Measurements from ENCODE around the gene SPINT3. TPM values are rescaled to one million over a fixed set of nuclear protein-coding genes. Genes with fewer than 3 reads are reported as not detected.

The SPINT3 gene
- total and polyA plus RNA-seq, 2 of the 8 experiments (the other 6 are each of a cell fraction or from before 2014, with no cell fraction given) = not detected

GRCh38 chr20:45495501-45495941 is 19.9 kb downstream of the SPINT3 start:
- 0 out of 7 replicates have a peak, but pooled peaks cover 0 to 3% (median 0%) of the 10 kb centered on the region in 4 experiments for H3K4me1 ChIP-seq (replicated peaks in 1 of 4; ENCODE audit: control insufficient read depth in 3 of 4, insufficient read depth in 4 of 4, low read length in 3 of 4)
- no peak overlapping the region for H3K9ac ChIP-seq (replicated peaks in 1 of 4; ENCODE audit: extremely low read depth in 1 of 4, low read depth in 3 of 4, low read length in 3 of 4)
- DNase-seq (ENCODE audit: low read depth in 1 of 2, low spot score in 2 of 2) (no peak), FAIRE-seq (no peak)
- no peaks in the 10 kb centered on the region for H3K36me3 ChIP-seq (ENCODE audit: control insufficient read depth in 2 of 4, insufficient read depth in 4 of 4, low read length in 3 of 4)
- no peak overlapping the region for H2BK120ac ChIP-seq (replicated peaks; ENCODE audit: low read depth, low read length)
- H2BK5ac ChIP-seq (ENCODE audit: low read depth, low read length) = no peak overlapping the region
- H3K4me3 ChIP-seq (ENCODE audit: extremely low read depth in 1 of 4, insufficient read depth in 2 of 4, low read depth in 3 of 4, low read length in 4 of 4) = no peak overlapping the region
- ChIA-PET POLR2A (ENCODE audit: partially characterized antibody) (interaction anchor here (0.6 kb wide), 1 partner anchor 90 kb away, joined by 3 read pairs; no protein-coding TSS in a partner anchor), CTCF (ENCODE audit: partially characterized antibody) (interaction anchor here (1.0 kb wide), 1 partner anchor 173 kb away, joined by 3 read pairs; no protein-coding TSS in a partner anchor)
- H3K27ac ChIP-seq (ENCODE audit: low read depth, low read length) = no peak overlapping the region
- H3K27me3 ChIP-seq (replicated peaks in 1 of 4; ENCODE audit: control insufficient read depth in 3 of 4, extremely low read depth in 1 of 4, insufficient read depth in 3 of 4, low read length in 3 of 4) = no peaks in the 10 kb centered on the region
- no peak overlapping the region for H3K18ac ChIP-seq (ENCODE audit: extremely low read depth, low read length)
- H3K79me1 ChIP-seq (ENCODE audit: low read depth, low read length) = no peaks in the 10 kb centered on the region
- no peaks in the 10 kb centered on the region for H3K79me2 ChIP-seq (ENCODE audit: control insufficient read depth in 1 of 2, insufficient read depth in 2 of 2, low read length in 2 of 2)
- H3K4me2 ChIP-seq (ENCODE audit: insufficient read depth in 1 of 2, low read depth in 2 of 2, low read length in 2 of 2) = no peak overlapping the region
- no peak overlapping the region for H3K14ac ChIP-seq (ENCODE audit: insufficient read length)
- no peak overlapping the region for H2AK5ac ChIP-seq (ENCODE audit: low read depth, low read length)
- WGBS, 2 experiments (ENCODE audit: extremely low coverage in 1 of 2, insufficient coverage in 1 of 2, insufficient read length in 1 of 2, insufficient replicate concordance in 2 of 2, low coverage in 1 of 2, low lambda C conversion rate in 2 of 2, missing lambda C conversion rate in 1 of 2) = 85% methylated on average over 1 of the region's 1 CpG; no CpG with 5 or more reads in 1 of the 2 experiments
- no peak overlapping the region for H2AFZ ChIP-seq (ENCODE audit: low read length)
- H4K8ac ChIP-seq (ENCODE audit: extremely low read depth, insufficient read depth, low read length) = no peak overlapping the region
- H3K4ac ChIP-seq (replicated peaks; ENCODE audit: insufficient read length, low read depth, low read length) = no peak overlapping the region
- no peak overlapping the region for H2BK15ac ChIP-seq (ENCODE audit: low read length)
- H4K20me1 ChIP-seq (replicated peaks in 1 of 2; ENCODE audit: control insufficient read depth in 1 of 2, insufficient read depth in 2 of 2, low read length in 2 of 2) = no peaks in the 10 kb centered on the region
- H4K91ac ChIP-seq (replicated peaks; ENCODE audit: insufficient read length, low read length) = no peak overlapping the region
- no peak overlapping the region for H3K23ac ChIP-seq (ENCODE audit: insufficient read length)
- no peaks in the 10 kb centered on the region for H3K23me2 ChIP-seq (ENCODE audit: low read depth, low read length)
- H4K5ac ChIP-seq (ENCODE audit: insufficient read length, low read depth, low read length) = no peak overlapping the region
- no peak overlapping the region for H2BK20ac ChIP-seq (ENCODE audit: low read length)
- H3K9me3 ChIP-seq (ENCODE audit: insufficient read depth in 2 of 2, low read depth in 1 of 2, low read length in 1 of 2) = no peaks in the 10 kb centered on the region
- H3K56ac ChIP-seq (replicated peaks; ENCODE audit: insufficient read length, low read depth, low read length) = no peak overlapping the region
- no peak overlapping the region for H2BK12ac ChIP-seq (ENCODE audit: low read depth, low read length)
- no peak for TF ChIP-seq RFX5 (IDR thresholded peaks at IDR 0.05; ENCODE audit: borderline replicate concordance, low read depth, low read length)
- no peak for TF ChIP-seq CTBP2 (IDR thresholded peaks at IDR 0.05; ENCODE audit: borderline replicate concordance, insufficient read depth, insufficient read length, low read length)
- TF ChIP-seq TAF1 (IDR thresholded peaks at IDR 0.05; ENCODE audit: low read depth, low read length) = no peak
- no peak for TF ChIP-seq JUN (IDR thresholded peaks at IDR 0.05; ENCODE audit: low read depth, low read length)
- no peak for TF ChIP-seq HDAC6 (IDR thresholded peaks at IDR 0.05; ENCODE audit: low read depth, low read length)
- no peak for TF ChIP-seq EZH2 (IDR thresholded peaks at IDR 0.05; ENCODE audit: low read depth, low read length, severe bottlenecking)
- TF ChIP-seq CTCF (IDR thresholded peaks at IDR 0.05; ENCODE audit: control extremely low read depth in 1 of 3, insufficient read depth in 1 of 3, low read depth in 1 of 3, low read length in 3 of 3) = no peak
- no peak for TF ChIP-seq KDM4A (IDR thresholded peaks at IDR 0.05; ENCODE audit: low read depth, low read length, severe bottlenecking)
- TF ChIP-seq TBP (IDR thresholded peaks at IDR 0.05; ENCODE audit: low read depth, low read length) = no peak
- no peak for TF ChIP-seq SAP30 (IDR thresholded peaks at IDR 0.05; ENCODE audit: insufficient read depth, insufficient replicate concordance, low read length)
- TF ChIP-seq JUND (IDR thresholded peaks at IDR 0.05; ENCODE audit: low read length) = no peak
